GM18517 (cell line): ENCODE measurements around the gene MYO9B.
"Not testable (repeated sequence)": the region's sequence is repeated elsewhere in the genome, so short reads cannot be mapped to it uniquely, and the experiment has no call there.

Experiments used
- ATAC-seq: cut with Tn5 transposase; IDR thresholded peaks from one replicate; pipeline ENCODE4 v1.9.1; 2021; ENCODE audit warnings: mild to moderate bottlenecking, moderate library complexity; ENCODE audit not compliant: unreplicated experiment

Gene MYO9B

DNA sequence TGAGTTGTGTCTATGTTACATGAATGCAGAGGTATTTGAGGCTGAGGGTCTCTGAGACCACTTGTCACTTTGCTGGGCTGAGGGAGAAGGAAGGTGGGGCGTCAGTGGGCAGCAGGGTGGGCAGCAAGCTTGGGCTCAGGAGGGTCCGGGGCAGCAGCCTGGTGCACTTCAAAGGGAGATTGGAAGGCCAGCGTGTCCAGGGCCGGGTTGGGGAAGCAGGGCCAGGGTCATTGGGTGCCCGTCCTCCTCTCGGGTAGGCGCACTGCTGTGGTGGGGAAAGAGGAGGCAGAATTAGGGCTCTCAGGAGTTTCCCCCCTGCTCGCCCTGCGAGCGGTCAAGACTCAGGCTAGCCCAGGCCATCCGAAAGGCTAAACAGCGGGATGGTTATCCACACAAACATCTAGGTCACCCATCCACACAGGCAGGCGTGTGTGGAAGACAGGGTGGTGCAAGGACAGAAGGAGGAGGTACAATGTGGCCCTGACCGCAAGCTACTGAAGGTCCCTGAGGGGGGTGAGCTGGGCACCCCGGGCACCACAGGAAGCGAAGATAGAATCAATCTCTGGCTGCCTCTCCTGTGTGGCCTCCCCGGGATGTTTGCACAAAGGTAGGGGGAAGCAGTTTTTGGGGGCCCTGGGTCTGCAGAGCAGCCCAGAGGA, 37.7 kb downstream of the MYO9B start:
- no peak for ATAC-seq

DNA sequence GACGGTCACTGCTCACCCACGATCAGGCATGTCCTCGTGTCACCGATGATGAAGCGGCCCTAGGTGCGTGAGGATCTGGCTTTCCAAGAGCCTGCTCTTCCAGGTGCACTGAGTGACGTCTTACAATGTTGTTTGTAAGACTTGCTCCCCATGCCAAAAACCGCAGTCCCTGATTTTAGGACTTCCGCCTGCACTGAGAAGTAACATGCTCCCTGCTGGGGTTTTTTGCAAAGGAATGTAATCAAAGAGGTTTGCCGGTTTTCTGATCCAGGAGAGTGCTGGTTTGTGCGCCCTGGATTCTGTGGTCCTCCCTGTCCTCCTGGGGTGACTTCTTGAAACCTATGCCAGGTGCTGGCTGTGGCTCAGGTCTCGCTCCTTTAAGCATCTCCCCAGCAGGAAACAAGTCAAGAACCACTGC, 38.8 kb downstream of the MYO9B start:
- ATAC-seq: no peak

DNA sequence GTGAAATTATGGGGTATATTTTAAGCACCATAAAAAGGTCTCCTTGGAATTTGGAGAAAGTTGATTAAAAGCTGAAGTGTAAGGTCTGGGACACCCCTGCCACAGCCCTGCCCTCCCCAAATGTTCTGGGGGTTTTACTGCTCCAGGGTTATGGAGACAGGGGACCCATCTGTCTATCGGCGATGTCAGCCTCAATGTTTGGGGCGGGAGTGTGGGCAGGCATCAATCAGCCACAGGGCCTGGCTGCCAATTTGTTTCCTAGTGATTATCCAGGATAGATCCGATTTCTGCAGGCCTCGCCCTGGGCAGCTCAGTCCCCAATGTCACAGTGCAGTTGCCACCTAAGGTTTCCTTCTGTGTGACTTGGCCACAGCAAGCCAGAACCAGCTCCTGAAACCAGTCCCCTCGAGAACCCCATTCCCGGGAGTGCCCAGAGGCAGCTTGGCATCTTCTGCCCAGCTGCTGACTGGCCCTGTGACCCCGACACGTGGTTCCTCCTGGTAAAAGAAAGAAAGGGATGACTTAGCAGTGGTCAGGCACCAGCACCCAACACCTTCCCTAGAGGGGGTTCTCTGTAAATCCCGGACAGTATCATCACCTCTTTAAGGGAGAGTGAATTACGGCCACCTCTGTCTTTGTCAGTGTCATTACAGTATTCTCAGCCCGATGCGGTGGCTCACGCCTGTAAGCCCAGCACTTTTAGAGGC, 41.6 kb downstream of the MYO9B start:
- no peak for ATAC-seq

DNA sequence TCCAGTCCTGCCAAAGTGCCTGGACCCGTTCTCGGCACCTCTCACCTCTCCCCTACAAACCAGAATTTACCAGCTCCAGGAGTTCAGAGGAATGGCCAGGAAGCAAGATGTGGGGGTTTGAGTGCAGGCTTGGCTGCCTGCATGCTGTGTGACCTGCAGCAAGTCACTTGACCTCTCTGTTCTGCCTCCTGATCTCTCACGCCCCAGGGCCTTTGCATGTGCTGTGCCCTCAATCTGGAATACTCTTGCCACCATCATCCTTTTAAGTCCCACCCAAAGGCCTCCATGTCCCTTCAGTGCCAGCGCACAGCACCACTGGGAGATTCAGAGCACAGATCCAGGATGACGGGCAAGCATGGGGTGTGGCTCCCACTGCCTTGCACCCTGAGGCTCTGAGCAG, 43.4 kb downstream of the MYO9B start:
- ATAC-seq: no peak

DNA sequence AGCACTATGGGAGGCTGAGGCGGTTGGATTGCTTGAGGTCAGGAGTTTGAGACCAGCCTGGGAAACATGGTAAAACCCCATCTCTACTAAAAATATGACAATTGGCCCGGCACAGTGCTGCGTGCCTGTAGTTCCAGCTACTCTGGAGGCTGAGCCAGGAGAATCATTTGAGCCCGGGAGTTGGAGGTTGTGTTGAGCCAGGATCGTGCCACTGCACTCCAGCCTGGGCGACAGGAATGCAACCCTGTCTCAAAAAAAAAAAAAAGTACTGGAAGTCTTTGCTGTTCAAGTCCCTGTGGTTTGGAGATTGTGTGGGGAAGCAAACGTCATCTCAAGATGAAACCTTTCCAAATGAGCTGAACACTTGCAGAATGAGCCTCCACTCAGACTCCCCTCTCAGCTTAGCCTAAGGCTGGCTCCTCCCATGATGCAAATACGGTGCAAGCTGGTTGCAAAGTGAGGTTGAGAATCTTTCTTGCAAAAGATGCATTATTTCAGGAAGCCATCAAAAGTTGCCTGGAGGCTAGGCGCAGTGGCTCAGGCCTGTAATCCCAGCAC, 46.2 kb downstream of the MYO9B start:
- no peak for ATAC-seq

DNA sequence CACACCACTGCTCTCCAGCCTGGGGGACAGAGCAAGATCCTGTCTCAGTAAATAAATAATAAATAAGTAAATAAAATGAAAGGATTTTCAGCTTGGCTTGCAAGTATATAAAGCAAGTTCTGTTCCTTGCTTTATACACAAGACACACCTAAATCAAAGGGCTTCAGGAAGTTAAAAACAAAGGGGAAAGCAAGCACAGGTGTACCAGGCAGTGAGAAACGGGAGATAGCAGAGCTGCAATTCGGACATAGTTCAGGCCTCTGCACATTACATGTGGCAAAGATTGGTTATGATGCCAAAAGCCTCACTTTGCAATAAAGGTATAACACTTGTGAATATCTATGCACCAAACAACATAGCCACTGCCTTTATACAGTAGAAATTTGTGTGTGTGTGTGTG, 47.5 kb downstream of the MYO9B start:
- no peak for ATAC-seq

DNA sequence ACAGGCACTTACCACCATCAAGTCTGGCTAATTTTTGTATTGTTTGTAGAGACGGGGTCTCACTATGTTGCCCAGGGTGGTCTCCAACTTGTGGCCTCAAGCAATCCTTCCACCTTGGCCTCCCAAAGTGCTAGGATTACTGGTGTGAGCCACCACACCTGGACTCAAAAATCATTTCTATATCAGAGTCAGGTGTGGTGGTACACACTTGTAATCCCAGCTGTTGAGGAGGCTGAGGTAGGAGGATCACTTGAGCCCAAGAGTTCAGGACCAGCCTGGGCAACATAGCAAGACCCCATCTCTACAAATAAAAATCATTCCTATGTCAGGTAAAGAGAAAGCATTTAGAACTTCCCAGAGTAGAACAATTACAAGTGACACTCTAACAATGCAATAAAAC, 48.4 kb downstream of the MYO9B start:
- no peak for ATAC-seq

DNA sequence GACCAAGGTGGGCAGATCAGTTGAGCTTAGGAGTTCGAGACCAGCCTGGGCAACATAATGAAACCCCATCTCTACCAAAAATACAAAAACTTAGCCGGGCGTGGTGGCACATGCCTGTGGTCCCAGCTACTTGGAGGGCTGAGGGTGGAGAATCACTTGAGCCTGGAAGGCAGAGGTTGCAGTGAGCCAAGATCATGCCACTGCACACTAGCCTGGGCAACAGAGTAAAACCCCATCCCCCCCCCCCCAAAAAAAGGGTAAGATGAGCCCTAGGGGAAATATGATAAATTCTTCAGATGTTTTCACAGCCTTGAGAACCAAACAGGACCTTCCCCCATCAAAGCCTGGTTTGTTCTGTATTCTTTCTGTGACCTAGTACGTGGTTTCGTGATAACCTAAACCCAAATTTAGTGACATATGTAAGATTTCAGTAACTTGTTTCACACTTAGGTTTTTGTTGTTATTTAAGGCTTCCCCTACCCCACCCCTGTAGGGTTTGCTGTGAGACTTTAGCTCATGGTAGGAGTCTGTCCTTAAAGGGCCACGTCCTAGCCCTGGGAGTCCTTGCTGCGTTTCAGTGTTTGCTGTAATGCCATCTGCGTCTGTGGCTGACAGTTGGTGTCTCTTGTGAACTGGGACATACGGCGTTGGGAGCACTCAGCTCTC, 49.6 kb downstream of the MYO9B start:
- peak; percentile 75 for ATAC-seq

DNA sequence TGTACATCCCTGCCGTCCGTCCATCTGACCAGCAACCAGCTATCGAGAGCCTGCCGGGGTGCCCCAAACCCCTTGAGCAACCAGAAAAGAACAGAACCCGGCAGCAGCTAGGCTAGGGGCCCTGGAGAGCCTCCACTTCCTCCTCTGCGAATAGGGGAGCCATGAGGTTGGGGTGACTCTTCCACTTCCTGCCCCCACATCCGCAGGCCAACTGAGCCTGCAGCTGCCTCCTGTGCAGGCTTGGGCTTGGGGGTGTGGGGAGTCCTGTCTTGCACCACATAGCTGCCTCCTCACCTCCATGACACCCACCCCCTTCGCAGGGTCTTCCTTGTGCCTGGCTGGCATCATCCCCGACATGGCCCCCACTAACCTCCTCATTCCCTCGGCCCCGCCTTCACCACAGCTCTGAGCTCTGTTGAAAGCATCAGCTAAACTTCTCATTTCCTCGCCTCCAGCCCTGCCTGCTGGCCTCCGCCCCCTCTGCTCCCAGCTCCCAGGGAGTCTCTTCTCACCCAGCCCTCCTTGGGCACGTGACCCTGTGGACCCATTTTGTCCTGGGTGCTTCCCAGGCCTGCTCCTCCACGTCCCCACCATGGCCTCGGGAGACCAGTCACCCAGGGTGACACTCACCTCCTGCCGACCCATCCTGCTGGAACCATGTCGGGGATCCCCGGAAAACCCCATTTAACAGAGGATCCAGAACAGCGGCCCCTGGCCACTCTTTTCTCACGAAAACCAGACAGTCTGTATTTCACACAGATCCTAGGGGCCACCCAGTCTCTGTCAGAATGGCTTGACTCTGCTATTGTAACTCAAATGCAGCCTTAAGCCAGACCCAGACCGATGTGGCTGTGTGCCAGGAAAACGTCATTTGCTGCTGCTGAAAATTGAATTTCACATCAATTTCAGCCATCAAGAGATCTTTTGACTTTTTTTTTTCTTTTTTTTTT, 50.4 kb downstream of the MYO9B start:
- ATAC-seq: peak; percentile 52

DNA sequence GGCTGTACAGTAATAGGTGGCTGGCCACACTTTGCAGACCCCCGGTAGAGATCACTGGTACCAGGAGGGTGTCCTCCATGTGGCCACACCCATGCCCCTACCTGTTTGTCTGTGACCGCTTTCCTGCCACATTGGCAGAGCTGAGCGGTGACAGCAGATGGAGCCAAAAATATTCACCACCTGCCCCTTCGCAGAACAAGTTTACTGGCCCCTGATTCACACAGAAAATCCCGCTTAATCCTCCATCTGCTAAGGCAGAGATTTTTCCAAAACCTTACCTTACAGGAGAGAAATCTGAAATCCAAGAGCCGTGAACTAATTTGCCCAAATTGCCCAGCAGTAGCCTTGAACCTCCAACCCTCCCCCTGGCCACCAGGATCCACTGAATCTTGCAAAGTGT, 52.1 kb downstream of the MYO9B start:
- ATAC-seq: no peak

DNA sequence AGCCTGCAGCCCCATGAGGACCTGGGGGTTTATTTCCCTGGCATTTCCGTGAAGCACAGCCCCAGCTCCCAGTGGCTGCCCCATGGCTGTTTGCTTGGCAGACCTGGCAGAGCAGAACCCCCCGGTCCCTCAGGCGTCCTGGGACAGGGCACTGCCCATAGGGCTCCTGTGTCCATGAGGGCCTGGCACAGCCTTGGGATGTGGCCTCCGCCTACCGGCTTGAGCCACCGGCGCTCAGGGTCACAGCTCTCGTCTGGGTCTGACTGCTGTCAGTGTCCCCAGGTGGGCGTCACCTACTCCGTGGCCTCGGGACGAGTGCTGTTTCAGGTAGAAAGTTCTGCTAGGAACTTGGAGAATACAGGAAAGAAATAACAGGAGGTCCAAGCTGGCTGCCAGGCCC, 52.8 kb downstream of the MYO9B start:
- ATAC-seq: no peak

DNA sequence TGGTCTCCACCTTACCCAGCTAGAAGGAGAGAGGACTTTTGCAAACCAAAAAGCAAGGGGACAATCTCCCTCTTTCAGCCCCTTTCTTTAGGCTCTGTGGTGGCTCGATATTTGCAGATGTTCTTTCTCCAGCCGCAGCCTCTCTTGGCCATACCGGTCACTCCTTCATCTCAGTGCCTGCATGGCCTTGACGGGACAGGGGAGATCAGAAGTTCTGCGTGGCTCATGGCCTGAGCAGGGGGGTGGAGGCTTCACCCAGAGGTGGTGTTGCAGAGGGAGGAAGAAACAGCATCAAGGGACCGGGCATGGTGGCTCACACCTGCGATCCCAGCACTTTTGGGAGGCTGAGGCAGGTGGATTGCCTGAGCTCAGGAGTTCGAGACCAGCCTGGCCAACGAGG, 53.2 kb downstream of the MYO9B start:
- ATAC-seq: no peak

DNA sequence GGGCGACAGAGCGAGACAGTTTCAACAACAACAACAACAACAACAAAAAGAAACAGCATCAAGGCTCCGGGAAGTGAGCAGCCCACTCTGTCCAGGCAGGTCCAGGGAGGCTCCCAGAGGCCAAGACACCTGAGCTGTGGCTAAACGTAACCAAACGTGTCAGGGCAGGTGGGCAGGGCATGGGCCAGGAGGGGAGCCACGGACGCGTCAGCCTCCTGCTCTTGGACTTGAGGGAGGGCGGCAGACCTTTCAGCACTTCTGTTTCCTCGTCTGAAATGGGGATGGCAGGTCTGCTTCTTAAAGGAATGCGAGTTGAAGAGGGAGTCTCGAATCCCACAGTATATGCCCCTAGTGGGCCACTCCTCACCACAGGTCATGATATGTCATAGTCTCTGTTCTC, 53.8 kb downstream of the MYO9B start:
- no peak for ATAC-seq

DNA sequence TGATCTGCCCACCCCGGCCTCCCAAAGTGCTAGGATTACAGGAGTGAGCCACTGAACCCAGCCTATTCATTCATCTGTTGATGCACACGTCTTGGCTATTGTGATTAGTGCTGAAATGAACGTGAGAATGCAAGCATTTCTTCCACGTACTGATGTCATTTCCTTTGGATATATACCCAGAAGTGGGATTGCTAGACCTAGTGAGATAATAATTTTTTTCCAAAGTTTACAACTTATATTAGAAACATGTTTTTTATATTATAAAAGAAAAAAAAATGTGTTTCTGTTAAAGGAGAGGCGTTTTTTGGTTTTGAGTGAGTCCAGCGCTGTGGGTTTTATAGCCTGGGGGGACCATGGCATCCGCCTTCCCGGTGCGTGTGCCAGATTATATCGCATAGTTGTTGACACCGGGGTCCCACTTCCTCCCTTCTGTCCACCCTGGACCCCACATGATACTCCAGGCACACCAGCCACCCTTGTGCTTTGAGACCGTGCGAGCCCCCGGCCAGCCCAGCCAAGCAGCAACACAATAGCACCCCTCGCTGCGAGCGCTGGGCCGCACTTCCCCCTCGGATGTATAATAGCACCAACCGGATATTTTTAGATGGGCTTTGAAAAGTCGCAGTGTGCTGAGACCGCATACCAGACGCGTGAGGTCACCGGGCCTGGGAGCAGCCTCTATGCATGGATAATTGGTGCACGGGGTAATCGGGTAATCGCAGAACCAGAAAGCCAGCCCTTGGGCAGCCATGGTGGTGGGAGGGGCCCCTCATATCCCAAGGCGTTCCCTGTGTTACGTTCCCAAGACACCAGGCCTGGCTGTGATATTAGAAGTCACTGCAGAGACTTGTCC, 59.6 kb downstream of the MYO9B start:
- no peak for ATAC-seq

DNA sequence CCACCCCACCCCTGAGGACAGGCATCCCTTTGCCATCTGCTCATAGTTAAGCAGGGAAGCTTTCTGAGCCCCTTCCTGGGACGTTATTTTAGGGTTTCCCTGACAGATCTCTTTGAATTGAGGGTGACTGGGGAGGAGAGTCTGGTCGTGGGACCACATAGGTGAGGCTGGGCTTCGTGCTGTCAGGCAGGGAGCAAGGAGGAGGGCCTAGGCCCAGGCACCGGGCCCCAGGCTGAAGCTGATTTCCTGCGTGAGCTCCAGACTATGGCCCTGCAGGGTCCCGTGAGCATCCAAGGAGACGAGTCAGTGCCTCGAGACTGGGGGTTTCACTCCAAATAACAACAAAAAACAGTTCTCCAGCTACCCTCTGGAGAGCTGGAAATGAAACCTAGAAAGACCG, 60.4 kb downstream of the MYO9B start:
- no peak for ATAC-seq

DNA sequence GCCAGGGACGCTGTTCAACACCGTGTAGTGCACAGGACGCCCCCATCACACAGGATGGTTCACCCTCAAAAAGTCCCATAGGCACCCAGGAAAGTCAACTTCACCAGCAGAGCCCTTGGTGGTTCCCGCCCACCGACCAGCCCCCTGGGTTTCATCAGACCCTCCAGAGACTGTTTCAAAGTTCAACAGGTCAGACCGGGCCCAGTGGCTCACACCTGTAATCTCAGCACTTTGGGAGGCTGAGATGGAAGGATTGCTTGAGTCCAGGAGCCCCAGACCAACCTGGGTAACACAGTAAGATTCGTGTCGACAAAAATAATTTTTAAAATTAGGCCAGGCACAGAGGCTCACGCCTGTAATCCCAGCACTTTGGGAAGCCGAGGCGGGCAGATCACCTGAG, 61.0 kb downstream of the MYO9B start:
- no peak for ATAC-seq

DNA sequence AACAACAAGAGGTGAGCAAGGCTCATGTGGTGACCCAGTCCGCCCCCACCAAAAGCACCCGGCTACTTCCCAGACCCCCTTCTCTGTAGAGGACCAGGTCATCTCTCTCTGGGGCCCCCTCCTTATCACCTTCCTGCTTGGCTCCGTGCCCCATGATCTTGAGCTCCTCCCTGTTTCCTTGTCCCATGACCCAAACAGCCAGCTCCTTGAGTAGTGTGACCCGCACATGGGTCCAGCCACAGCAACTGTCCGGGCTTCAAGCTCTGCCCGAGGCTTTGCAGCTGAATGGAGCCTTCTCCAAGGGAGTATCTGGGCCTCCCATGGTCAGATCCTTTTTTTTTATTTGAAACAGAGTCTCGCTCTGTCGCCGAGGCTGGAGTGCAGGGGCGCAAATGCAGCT, 61.8 kb downstream of the MYO9B start:
- ATAC-seq: no peak

DNA sequence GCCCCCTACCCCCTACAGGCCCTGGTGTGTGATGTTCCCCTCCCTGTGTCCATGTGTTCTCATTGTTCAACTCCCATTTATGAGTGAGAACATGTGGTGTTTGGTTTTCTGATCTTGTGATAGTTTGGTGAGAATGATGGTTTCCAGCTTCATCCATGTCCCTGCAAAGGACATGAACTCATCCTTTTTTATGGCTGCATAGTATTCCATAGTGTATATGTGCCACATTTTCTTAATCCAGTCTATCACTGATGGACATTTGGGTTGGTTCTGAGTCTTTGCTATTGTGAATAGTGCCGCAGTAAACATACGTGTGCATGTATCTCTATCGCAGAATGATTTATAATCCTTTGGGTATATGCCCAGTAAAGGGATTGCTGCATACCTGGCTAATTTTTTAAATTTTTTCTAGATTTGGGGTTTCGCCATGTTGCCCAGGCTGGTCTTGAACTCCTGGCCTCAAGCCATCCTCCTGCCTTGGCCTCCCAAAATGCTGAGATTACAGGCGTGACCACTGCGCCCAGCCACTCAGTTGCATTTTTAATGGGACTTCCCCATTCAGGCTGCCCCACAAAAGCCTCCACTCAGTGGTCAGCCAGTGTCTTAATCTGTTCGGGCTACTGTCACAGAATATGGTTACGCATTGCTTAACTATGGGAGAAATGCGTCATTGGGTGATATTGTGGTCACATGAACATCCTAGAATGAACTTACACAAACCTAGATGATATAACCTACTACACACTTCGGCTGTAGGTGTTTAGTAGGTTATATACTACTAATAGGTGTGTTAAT, 62.7 kb downstream of the MYO9B start:
- not testable (repeated sequence) for ATAC-seq

DNA sequence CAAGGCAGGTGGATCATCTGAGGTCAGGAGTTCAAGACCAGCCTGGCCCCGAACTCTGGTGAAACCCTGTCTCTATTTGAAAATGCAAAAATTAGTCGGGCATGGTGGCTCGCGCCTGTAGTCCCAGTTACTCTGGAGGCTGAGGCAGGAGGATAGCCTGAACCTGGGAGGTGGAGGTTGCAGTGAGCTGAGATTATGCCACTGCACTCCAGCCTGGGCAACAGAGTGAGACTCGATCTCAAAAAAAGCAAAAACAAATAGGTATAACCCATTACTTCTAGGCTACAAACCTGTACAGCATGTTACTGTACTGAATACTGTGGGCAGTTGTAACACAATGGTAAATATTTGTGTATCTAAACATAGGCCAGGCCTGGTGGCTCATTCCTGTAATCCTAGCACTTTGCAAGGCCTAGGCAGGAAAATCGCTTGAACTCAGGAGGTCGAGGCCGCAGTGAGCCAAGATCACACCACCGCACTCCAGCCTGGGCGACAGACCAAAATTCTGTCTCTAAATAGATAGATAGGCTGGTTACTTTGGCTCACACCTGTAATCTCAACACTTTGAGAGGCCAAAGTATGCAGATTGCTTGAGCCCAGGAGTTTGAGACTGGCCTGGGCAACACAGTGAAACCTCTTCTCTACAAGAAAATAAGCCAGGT, 63.5 kb downstream of the MYO9B start:
- no peak for ATAC-seq
